ENCODE measurements around the gene DOCK6. TPM values are rescaled to one million over a fixed set of nuclear protein-coding genes. Genes with fewer than 3 reads are reported as not detected.

DOCK6 gene
- total RNA-seq, 1 experiment from 2014 or later, result 82.4 TPM

- TF ChIP-seq JUND (IDR thresholded peaks at IDR 0.05) (no peak), EZH2 (IDR thresholded peaks at IDR 0.05) (no peak), ELF1 (IDR thresholded peaks at IDR 0.05; ENCODE audit: borderline replicate concordance, low read depth) (no peak), SIN3A (IDR thresholded peaks at IDR 0.05; ENCODE audit: low read depth) (no peak)
These were observed 32.9 kb upstream of the DOCK6 start (continued) for GRCh38 chr19:11295180-11295579.

DNA sequence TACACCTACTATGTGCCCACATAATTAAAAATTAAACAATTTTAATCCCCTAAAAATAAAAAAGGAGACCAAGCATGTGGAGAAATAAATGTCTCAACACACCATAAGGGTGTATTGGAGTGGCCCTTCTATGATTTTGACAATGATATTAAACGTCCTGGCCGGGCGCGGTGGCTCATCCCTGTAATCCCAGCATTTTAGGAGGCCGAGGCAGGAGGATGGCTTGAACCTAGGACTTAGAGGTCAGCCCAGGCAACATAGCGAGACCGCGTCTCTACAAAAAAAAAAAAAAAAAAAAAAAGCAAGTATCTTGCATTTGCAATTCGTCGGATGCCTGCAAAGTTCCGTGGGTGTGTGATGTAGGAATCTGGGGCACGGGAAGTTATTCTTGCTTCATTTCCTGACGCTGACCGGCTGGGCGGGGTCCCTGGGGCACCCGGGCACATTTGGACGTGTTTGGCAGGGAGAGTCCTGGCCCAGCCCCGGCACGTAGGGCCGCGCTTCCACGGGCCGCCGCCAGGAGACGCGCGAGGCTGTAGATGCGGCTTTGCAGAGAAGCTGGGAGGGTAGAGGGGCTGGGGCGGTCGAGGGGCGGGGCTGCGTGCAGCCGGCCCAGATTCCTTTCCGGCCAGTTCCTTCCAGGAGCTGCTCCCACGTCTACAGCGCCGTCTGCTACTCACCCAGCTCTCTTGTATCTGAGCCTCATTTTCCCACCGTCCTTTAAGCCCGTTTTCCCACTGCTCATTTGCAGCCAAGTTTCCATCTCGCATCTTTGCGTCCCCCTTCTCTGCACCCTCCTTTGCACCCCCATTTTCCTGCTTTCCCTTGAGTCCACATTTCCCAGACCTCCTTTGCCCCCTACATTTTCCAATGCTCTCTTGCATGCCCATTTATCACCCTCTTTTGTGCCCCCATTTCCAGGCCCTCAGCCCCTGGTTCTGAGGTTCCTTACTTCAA lies 31.4 kb upstream of the DOCK6 start:
- H3K9me3 ChIP-seq (ENCODE audit: control insufficient read depth in 1 of 2, insufficient read depth in 1 of 2, low read depth in 1 of 2, low read length in 2 of 2), result no peaks in the 10 kb centered on the region
- H3K79me2 ChIP-seq (ENCODE audit: insufficient read depth, low read length), result no peaks in the 10 kb centered on the region
- no peaks in the 10 kb centered on the region for H3K9me2 ChIP-seq (ENCODE audit: insufficient read depth)
- no peaks in the 10 kb centered on the region for H4K20me1 ChIP-seq (ENCODE audit: insufficient read depth)
- H3K36me3 ChIP-seq (ENCODE audit: control insufficient read depth in 1 of 2, insufficient read depth in 2 of 2, low read length in 2 of 2), result no peaks in the 10 kb centered on the region
- intact Hi-C loops (cut with micrococcal nuclease), result loop anchor here (2.0 to 5.0 kb wide), 3 partner anchors 89 to 189 kb away; partner anchors contain the start of genes EPOR, ODAD3 and PRKCSH
- peak overlapping the region; percentile 39 for H3K27ac ChIP-seq (ENCODE audit: low read depth, low read length)
- CTCF ChIA-PET, result interaction anchor here (0.6 to 1.5 kb wide), 21 partner anchors 9 to 350 kb away, joined by 3 to 14 read pairs (median 4); partner anchors contain the start of genes CCDC159, ODAD3, PRKCSH and SWSAP1
- peak; percentile 79 for DNase-seq (ENCODE audit: low read depth, low spot score)
- no peaks in the 10 kb centered on the region for H3K27me3 ChIP-seq (ENCODE audit: insufficient read depth, low read length)
- ATAC-seq, result peak; percentile 99
- H2AFZ ChIP-seq (ENCODE audit: low read depth, low read length, poor library complexity, severe bottlenecking), result peak overlapping the region; percentile 95
- no TSS peak for BruUV-seq (replicated peaks)
- peak overlapping the region; percentile 72 for H3K4me2 ChIP-seq (ENCODE audit: low read length)
- RAD21 ChIA-PET (ENCODE audit: low non-redundant PET in 1 of 2, low total read pairs in 2 of 2, uncharacterized antibody in 2 of 2, unreplicated experiment in 2 of 2), result interaction anchor here (0.6 to 1.6 kb wide), 7 partner anchors 51 to 423 kb away, joined by 3 to 7 read pairs (median 4); partner anchors contain the start of gene SWSAP1 (in 2 of the 2)
- peak overlapping the region; percentile 43; the same call in 1 of the 2 replicates for H3K9ac ChIP-seq (ENCODE audit: low read length)
- POLR2A ChIA-PET, result interaction anchor here (0.7 to 0.9 kb wide), 3 partner anchors 52 to 346 kb away, joined by 3 to 4 read pairs (median 3); partner anchors contain the start of genes CCDC159, SWSAP1 and TMEM205
- peaks cover 18 to 30% of the 10 kb centered on the region in 2 experiments for H3K4me1 ChIP-seq (ENCODE audit: control insufficient read depth in 1 of 2, insufficient read depth in 2 of 2, low read length in 2 of 2)
- peak overlapping the region; percentile 36 to 51 for H3K4me3 ChIP-seq (replicated peaks in 1 of 2; ENCODE audit: low read depth in 1 of 2, low read length in 2 of 2)
- peak; percentile 46 for TF ChIP-seq CBX3 (IDR thresholded peaks at IDR 0.05; ENCODE audit: low read depth)
- TF ChIP-seq, protein P1, sequence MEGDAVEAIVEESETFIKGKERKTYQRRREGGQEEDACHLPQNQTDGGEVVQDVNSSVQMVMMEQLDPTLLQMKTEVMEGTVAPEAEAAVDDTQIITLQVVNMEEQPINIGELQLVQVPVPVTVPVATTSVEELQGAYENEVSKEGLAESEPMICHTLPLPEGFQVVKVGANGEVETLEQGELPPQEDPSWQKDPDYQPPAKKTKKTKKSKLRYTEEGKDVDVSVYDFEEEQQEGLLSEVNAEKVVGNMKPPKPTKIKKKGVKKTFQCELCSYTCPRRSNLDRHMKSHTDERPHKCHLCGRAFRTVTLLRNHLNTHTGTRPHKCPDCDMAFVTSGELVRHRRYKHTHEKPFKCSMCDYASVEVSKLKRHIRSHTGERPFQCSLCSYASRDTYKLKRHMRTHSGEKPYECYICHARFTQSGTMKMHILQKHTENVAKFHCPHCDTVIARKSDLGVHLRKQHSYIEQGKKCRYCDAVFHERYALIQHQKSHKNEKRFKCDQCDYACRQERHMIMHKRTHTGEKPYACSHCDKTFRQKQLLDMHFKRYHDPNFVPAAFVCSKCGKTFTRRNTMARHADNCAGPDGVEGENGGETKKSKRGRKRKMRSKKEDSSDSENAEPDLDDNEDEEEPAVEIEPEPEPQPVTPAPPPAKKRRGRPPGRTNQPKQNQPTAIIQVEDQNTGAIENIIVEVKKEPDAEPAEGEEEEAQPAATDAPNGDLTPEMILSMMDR (IDR thresholded peaks at IDR 0.05 in 2 of 3, conservative IDR thresholded peaks at IDR 0.05 in 1 of 3; ENCODE audit: borderline replicate concordance in 1 of 3, insufficient read depth in 1 of 3, low read depth in 2 of 3, low read length in 2 of 3), result peak; percentile 92 to 96 (median 95)
- peak; percentile 70 for TF ChIP-seq POLR2AphosphoS5 (IDR thresholded peaks at IDR 0.05; ENCODE audit: low read depth, low read length)
- peak; percentile 99 for TF ChIP-seq RAD21 (IDR thresholded peaks at IDR 0.05; ENCODE audit: low read depth)
- peak; percentile 56 for TF ChIP-seq YY1 (IDR thresholded peaks at IDR 0.05; ENCODE audit: extremely low read depth, insufficient replicate concordance, low read depth, low read length)
- TF ChIP-seq SRF (IDR thresholded peaks at IDR 0.05; ENCODE audit: low read depth), result no peak
- TF ChIP-seq SIN3A (IDR thresholded peaks at IDR 0.05; ENCODE audit: low read depth), result no peak
